SU-DHL-6 (cell line): ENCODE data around the gene ARHGAP29.

ENCODE experiments used
- EZH2phosphoT487 ChIP-seq: fragments of 200-600 bp; sonication (generic), shearing (Covaris generic); conservative IDR thresholded peaks from 2 replicates; pipeline ENCODE4 v1.6.1; 2018; ENCODE audit warnings: mild to moderate bottlenecking, antibody characterized with exemption, low read length, moderate library complexity, mixed read lengths
- TF ChIP-seq, protein P1 (sequence below): fragments of 200-600 bp; sonication (generic); IDR thresholded peaks from one replicate; pipeline ENCODE4 v1.5.1; 2017; ENCODE audit warnings: antibody characterized with exemption, mild to moderate bottlenecking, low read length, moderate library complexity; ENCODE audit not compliant: insufficient read depth, poor library complexity, severe bottlenecking

GRCh38 chr1:94265906-94266305, 28.5 kb upstream of the ARHGAP29 start:
- TF ChIP-seq, protein P1, sequence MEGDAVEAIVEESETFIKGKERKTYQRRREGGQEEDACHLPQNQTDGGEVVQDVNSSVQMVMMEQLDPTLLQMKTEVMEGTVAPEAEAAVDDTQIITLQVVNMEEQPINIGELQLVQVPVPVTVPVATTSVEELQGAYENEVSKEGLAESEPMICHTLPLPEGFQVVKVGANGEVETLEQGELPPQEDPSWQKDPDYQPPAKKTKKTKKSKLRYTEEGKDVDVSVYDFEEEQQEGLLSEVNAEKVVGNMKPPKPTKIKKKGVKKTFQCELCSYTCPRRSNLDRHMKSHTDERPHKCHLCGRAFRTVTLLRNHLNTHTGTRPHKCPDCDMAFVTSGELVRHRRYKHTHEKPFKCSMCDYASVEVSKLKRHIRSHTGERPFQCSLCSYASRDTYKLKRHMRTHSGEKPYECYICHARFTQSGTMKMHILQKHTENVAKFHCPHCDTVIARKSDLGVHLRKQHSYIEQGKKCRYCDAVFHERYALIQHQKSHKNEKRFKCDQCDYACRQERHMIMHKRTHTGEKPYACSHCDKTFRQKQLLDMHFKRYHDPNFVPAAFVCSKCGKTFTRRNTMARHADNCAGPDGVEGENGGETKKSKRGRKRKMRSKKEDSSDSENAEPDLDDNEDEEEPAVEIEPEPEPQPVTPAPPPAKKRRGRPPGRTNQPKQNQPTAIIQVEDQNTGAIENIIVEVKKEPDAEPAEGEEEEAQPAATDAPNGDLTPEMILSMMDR = no peak
- TF ChIP-seq EZH2phosphoT487 = no peak
